Measurements from ENCODE around the gene DGCR2.
"Not testable (repeated sequence)": the region's sequence is repeated elsewhere in the genome, so short reads cannot be mapped to it uniquely, and the experiment has no call there.

The DGCR2 gene

GRCh38 chr22:19038164-19038546, 84.1 kb downstream of the DGCR2 start:
- no peak for DNase-seq

GRCh38 chr22:19037282-19038163, 84.7 kb downstream of the DGCR2 start:
- DNase-seq, result no peak

GRCh38 chr22:19036523-19037273, 85.5 kb downstream of the DGCR2 start:
- no peak for DNase-seq

GRCh38 chr22:19036229-19036522, 86.0 kb downstream of the DGCR2 start:
- DNase-seq, result no peak

GRCh38 chr22:19035474-19036228, 86.6 kb downstream of the DGCR2 start:
- no peak for DNase-seq

- DNase-seq, result not testable (repeated sequence)
Observed at GRCh38 chr22:19035126-19035473, 87.1 kb downstream of the DGCR2 start.

GRCh38 chr22:19034724-19035120, 87.5 kb downstream of the DGCR2 start:
- not testable (repeated sequence) for DNase-seq

- DNase-seq, result not testable (repeated sequence)
Observed at GRCh38 chr22:19034031-19034723, 88.0 kb downstream of the DGCR2 start.

GRCh38 chr22:19033568-19033905, 88.7 kb downstream of the DGCR2 start:
- not testable (repeated sequence) for DNase-seq

GRCh38 chr22:19032898-19033567, 89.2 kb downstream of the DGCR2 start:
- not testable (repeated sequence) for DNase-seq

GRCh38 chr22:19032156-19032785, 89.9 kb downstream of the DGCR2 start:
- not testable (repeated sequence) for DNase-seq

GRCh38 chr22:19030889-19031252, 91.3 kb downstream of the DGCR2 start:
- DNase-seq, result not testable (repeated sequence)

- not testable (repeated sequence) for DNase-seq
Observed at GRCh38 chr22:19030226-19030888, 91.9 kb downstream of the DGCR2 start.

GRCh38 chr22:19029113-19030103, 92.8 kb downstream of the DGCR2 start:
- not testable (repeated sequence) for DNase-seq

GRCh38 chr22:19028060-19028455, 94.2 kb downstream of the DGCR2 start:
- DNase-seq, result not testable (repeated sequence)

GRCh38 chr22:19027371-19028059, 94.7 kb downstream of the DGCR2 start:
- not testable (repeated sequence) for DNase-seq

- not testable (repeated sequence) for DNase-seq
Observed at GRCh38 chr22:19026080-19026479, 96.1 kb downstream of the DGCR2 start.

GRCh38 chr22:19024956-19025489, 97.2 kb downstream of the DGCR2 start:
- not testable (repeated sequence) for DNase-seq

GRCh38 chr22:19023931-19024330, 98.3 kb downstream of the DGCR2 start:
- DNase-seq, result not testable (repeated sequence)

Data from activated CD4-positive, alpha-beta T cell treated with anti-CD3 and anti-CD28 coated beads, Interleukin-2, amount 50 U/mL, for 1 hour (primary cell).